Activated T-helper 9 cell treated with anti-CD3 and anti-CD28 coated beads, Interleukin-2, amount 50 U/mL, for 16 hours (primary cell): ENCODE measurements around the gene MANF.

ENCODE experiments used
- DNase-seq: peaks from one replicate; pipeline ENCODE4 v3.0.0-alpha.2; 2020; ENCODE audit warnings: low read depth

Gene MANF

DNA sequence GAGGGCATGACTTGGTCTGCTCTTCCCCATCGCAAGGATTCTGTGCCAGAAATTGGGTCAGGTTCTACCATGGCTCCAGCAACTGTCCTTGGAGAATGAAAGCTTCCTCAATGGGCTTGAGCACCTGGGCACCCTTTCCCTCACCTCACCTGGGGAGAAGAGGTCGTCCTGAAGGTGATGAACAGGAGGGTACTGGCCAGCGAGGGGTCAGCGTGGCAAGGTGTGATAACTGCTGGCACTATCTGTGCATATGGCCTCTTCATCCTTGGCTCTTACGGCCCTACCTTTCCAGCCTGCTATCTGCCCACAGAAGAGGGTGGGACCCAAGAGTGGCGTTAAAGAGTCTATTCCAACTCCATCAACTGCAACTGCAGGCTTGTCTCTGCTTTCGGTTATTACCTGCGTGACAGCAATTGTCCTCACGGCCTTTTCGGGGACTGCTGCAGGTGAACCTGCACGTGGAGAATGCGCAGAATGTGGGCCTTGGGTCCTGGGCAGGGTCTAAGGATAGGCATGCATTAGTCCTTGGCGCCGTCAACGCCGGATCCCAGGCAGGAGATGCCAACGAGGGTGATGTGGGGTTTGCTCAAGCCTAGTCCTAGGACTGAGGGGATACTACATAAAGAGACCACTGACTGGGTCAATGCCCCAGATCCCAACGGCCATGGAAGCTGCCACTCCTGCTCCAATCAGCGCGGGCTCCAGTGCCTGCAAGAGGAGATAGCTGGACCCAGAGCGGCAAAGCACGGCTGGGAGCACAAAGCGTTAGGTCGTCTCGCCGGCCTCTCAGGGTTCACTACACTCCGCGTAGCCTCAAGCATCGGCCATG lies 5.4 kb downstream of the MANF start:
- no peak for DNase-seq

DNA sequence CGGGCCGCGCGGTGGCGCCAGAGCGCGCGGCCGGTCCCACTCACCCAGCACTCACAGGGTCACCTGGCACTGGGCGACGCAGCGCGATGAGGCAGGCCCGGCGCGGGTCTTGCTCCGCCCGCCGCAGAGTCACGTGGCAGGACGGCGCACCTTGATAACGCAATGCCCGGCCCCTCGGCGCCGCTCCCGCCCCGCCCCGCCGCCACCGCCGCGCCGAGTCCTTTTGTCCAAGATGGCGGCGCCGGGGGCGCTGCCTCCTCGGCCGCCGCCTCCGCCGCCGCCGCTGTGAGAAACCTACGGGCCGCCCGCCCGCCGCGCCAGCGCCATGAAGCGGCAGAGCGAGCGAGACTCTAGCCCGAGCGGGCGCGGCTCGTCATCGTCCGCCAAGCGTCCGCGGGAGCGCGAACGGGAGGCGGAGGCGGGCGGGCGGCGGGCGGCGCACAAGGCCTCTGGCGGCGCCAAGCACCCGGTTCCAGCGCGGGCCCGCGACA lies 6.0 kb downstream of the MANF start, which contains the start of gene RBM15B:
RBM15B (plus strand) TSS at position 211 of the 491 bp plus-strand sequence; CDS start at position 326, 115 bp downstream.
- DNase-seq: peak; percentile 98

DNA sequence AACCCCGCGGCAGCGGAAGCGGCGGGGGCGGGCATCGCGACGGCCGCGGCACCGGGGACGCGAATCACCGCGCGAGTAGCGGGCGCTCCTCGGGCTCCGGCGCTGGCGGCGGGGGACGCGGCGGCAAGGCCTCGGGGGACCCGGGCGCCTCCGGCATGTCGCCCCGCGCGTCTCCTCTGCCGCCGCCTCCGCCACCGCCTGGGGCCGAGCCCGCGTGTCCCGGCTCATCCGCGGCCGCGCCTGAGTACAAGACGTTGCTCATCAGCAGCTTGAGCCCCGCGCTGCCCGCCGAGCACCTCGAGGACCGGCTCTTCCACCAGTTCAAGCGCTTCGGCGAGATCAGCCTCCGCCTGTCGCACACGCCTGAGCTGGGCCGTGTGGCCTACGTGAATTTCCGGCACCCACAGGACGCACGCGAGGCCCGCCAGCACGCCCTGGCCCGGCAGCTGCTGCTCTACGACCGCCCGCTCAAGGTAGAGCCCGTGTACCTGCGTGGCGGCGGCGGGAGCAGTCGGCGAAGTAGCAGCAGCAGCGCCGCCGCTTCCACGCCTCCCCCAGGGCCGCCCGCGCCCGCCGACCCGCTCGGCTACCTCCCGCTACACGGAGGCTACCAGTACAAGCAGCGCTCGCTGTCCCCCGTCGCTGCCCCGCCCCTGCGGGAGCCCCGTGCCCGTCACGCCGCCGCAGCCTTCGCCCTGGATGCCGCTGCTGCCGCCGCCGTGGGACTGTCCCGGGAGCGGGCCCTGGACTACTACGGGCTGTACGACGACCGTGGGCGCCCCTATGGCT lies 6.7 kb downstream of the MANF start:
- DNase-seq: peak; percentile 38

DNA sequence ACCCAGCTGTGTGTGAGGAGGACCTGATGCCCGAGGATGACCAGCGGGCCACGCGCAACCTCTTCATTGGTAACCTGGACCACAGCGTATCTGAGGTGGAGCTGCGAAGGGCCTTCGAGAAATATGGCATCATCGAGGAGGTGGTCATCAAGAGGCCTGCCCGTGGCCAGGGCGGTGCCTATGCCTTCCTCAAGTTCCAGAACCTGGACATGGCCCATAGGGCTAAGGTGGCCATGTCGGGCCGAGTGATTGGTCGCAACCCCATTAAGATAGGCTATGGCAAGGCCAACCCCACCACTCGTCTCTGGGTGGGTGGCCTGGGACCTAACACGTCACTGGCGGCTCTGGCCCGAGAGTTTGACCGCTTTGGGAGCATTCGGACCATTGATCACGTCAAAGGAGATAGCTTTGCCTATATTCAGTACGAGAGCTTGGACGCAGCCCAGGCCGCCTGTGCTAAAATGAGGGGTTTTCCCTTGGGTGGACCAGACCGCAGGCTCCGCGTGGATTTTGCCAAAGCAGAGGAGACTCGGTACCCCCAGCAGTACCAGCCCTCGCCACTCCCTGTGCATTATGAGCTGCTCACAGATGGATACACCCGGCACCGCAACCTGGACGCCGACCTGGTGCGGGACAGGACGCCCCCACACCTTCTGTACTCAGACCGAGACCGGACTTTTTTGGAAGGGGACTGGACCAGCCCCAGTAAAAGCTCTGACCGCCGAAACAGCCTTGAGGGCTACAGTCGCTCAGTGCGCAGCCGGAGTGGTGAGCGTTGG lies 7.5 kb downstream of the MANF start:
- DNase-seq: no peak

DNA sequence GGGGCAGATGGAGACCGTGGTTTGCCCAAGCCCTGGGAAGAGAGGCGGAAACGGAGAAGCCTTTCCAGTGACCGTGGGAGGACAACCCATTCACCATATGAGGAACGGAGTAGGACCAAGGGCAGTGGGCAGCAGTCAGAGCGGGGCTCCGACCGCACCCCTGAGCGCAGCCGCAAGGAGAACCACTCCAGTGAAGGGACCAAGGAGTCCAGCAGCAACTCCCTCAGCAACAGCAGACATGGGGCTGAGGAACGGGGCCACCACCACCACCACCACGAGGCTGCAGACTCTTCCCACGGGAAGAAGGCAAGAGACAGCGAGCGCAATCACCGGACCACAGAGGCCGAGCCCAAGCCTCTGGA lies 8.0 kb downstream of the MANF start:
- DNase-seq: no peak

DNA sequence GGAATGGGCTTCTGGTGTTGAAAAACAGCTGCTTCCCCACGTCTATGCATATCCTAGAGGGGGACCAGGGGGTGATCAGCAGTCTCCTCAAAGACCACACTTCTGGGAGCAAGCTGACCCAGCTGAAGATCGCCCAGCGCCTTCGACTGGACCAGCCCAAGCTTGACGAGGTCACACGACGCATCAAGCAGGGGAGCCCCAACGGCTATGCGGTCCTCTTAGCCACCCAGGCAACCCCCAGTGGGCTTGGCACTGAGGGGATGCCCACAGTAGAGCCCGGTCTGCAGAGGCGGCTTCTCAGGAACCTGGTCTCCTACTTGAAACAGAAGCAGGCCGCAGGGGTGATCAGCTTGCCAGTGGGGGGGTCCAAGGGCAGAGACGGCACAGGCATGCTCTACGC lies 8.5 kb downstream of the MANF start:
- no peak for DNase-seq

DNA sequence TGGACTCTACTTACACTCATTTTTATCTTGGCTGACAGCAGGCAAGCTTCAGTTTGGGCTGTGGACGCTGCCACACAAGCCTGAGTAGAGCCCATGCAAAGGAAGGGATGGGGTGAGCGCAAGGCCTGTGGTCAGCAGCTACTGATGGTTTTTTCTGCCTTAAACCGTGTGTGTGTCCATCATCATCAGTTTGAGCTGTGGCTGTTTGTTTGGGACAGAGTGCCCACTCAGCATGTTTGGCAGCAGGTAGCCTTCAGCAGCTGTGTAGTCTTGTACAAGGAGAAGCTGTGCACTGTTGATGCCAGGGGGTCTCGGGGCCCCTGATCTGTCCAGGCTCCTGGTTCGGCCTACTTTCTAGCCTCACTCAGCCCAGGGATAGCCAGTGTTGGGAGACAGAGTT lies 9.4 kb downstream of the MANF start:
- DNase-seq: no peak

DNA sequence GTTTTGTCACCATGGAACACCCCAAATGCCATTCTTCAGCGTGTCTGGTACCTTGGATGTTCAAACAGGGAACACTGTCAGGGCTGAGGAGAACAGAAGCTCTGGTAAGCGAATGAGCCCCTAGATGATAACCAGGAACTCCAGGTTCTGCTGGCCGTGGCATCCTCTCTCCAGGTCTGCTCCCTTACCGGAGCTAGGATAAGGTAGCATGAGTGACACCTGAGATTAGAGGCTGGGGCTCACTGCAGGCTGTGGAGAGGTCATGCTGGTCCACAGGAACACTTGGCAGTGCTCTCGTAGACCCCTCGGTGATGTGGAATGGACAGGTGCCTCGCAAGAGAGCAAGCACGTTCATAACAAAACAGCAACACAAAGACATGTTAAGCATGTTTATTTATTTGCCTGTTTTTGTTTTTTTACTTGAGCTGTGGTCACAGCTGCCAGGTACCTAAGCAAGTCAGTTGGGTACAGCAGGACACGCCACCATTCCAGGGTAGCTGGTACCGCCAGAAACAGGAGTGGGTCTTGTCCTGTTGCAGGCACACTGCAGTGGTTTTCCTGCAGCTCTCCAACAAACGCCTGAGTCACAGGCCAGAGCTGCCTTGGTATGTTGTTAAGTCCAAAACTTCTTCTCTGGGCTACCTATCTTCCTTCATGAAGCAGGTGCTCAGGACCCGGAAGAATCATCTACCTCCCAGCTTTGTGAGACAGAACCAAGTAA lies 10.6 kb downstream of the MANF start:
- no peak for DNase-seq

DNA sequence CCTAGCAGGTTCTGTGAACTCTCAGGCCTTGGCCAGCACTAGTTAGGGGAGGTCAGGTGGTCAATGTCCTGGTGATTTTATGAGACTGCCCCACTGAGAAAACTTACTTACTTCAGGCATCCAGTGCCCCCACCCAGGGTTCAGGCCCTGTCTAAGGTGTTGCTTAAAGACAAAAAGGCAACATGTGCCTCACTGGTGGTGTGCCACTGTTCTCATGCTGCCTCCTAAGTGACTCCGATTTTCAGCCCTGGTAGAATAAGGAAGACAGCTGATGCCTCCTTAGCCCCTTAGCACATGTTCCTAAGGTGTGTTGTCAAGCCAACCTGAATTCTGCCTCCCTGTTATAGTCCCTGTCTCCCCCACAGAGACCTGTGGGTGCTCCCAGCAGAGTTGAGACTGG lies 11.3 kb downstream of the MANF start:
- DNase-seq: no peak

DNA sequence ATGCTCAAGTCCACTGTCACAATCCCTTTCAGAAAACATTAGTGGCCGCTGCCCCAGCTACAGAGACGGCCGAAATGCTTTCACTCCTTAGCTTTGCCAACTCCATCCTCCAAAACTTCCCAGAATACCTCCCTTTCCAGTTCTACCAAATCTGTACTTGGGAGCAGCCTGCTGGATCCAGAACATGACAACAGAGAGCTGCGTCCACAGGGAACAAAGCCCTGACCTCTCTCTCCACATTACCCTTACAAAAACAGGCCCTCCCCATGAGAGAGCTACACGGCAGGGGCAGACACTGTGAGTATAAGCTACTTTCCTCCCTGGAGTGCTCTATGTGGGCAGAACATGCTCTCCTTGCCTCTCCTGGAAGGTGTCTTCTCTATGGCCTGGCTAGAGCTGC lies 12.3 kb downstream of the MANF start:
- DNase-seq: no peak

DNA sequence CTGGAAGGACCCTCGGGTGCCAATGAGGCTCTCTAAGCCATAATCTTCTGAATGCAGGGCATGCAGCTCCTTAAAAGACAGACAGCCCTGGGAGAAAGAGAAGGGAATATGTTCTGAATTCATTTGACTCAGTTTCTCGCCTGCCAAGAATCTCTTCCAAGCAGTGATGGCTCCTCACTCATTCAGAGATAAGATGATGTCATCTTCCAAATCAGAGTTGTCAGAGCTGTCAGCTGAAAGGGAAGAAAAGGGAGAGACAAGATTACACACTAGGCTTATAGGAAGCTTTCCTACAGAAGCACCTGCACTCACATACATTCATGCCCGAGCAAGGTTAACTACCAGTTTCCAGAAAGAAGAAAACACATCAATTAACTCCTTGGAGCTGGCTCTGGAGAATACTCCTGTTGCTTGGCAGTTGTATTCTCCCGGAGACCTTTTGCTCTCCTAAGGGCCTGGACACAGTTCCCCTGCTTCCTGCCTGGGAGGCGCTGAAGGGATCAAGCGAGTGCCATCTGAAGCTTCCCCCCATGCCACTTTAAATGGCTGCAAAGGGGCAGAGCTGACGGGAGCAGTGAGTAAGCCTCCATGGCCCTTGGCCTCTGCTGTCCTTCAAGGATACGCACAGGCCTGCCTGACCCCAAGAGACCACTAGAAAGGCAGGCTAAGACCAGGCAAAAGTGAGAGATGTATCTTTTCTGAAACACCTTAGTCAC lies 13.7 kb downstream of the MANF start:
- no peak for DNase-seq

DNA sequence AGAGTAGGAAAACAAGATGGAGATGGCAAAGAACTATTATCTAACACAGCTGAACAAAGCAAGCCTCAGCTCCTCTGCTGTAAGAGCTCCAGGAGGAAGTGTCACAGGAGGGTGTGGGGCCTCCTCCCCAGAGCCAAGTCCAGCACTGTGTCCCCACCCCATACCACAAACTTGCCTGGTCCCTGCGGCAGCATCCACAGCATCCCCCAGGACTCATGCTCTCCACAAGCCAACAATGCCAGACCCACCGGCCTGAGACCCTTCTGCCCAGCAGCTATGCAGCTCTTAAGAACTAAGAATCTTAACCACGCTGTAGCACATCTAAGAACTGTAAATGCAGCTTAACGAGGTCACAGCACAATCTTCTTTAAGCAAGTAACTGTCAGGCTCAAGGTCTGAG lies 15.1 kb downstream of the MANF start:
- no peak for DNase-seq

DNA sequence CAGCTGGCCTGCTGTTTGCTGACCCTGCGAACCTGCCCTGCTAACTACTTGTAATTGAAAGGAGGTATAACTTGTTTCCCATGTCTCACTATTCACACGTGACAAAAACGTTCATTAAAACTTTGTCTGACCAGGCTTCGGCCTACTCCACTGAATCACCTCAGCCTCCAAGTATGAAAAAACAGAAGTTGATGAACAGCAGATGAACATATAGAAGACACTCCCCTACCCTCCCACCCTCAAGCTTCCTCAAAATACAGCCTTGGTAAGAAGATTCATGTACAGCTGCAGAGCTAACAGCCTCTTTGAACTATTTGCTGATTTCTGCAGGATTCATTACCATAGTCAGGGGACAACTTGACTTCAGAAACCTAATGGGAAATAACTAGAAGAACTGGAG lies 16.6 kb downstream of the MANF start:
- DNase-seq: no peak

DNA sequence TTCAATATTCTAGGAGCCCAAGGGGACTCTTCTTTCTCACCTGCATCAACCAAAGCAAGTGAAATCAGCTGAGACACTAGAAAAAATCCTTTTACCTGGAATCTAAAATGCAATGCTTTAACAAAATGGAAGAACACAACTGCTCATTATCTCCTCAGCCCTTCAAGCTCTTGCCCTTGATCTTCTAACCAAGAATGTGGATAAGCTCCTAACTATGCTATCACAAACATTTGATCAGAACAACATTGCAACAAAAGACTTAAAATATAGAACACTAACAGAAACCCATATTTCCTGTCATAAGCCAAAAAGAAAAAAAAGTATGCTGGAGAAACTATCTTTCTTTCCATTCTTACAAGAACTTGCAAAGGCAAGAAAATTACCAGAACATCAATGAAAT lies 18.6 kb downstream of the MANF start:
- DNase-seq: no peak

DNA sequence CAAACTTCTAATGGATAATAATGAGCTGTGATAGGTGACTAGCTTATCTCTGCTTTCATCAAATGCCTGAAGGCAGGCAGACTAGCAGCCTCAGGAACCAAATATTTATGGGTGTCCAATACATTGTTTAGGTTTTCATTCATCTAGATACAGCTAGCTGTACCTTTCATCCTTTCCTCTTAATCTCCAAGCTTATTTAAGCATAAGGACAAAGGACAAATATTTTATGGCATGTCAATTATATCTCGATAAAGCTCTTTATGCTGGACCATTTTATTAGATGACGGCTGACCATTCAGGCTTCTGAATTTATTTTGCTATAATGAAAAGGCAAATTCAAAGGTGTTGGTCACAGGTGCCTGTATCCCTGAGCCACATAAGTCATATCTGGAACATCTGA lies 22.9 kb downstream of the MANF start:
- no peak for DNase-seq

DNA sequence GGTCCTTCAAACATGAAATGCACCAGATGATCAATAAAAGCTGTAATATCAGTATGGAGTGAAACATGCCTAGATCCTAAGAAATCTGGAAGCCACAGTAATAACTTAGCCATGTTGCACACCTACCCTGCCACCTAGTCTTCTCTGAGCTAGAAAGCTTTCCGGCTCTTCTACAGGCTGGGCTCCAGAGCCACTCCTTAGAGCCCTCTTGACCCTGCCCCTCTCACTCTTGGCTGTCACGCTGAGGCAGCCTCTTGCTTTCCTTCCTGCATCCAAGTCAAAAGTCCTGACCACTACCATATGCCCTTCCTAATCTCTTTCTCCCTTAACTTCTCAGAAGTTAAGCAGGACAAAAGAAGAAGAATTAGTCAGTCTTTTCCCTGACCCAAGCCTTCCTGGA lies 23.7 kb downstream of the MANF start:
- DNase-seq: no peak

DNA sequence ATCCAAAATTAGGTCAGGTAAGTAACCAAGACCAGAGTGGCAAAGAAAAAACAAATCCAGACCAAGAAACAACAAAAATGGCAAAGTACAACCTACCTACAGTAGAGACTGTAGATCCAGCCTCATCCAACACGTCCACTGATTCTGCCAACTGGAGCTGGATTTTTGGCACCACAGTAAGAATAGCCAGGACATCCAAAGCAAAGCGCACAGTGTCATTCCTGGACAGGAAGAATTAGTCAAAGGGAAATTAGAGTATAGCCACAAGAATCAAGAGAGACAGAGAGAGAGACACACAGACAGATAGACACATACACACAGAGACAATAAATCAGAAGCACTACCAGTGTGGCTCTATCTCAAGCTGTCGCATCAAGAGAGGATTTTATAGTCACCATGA lies 37.1 kb downstream of the MANF start:
- no peak for DNase-seq

DNA sequence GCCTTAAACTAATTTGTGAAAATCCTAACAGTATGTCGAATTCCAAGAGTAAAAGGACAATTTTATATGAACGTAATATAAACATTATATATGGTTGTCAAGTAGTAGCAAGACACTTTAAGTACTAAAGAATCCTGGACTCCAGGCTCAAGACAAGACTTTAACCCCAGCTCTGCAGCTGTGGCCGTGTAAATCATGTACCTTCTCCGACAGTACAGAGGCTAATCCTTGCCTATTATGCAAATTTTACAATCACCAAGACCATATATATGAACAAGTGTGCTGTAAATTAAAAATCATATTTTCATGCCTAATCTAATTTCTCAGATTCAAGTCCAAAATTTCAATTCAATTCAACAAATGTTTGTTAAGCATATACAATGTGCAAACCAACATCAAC lies 41.8 kb downstream of the MANF start:
- DNase-seq: no peak

DNA sequence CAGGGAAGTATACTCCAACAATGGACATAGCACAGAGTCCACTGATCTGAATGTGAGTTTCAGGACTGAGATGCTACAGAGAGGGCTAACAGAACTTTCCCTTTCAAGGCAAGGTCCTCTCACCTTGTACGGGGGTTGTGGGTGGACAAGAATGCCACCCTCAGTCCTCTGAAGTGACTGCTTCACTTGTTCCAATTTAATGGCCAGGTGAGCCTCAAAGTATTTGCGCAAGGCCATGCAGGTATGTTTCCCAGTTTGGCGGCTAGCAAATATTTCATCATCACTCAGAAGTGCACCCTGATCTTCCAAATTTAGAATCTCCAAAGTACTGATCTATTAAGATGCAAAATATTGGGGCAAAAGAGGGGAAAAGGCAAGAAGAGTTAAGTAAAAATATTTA lies 44.0 kb downstream of the MANF start:
- DNase-seq: no peak

DNA sequence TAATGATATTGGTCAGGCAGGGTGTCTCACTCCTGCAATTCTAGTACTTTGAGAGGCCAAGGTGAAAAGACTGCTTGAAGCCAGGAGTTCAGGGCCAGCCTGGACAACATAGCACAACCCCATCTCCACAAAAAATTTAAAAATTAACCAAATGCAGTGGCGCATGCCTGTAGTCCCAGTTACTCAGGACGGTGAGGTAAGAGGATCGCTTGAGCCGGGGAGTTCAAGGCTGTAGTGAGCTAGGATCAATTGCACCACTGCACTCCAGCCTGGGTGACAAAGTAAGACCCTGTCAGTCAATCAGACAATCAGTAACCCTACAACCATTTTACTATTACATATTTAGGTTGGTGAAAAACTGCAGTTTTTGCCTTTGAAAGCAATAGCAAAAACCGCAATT lies 49.0 kb downstream of the MANF start:
- DNase-seq: no peak

DNA sequence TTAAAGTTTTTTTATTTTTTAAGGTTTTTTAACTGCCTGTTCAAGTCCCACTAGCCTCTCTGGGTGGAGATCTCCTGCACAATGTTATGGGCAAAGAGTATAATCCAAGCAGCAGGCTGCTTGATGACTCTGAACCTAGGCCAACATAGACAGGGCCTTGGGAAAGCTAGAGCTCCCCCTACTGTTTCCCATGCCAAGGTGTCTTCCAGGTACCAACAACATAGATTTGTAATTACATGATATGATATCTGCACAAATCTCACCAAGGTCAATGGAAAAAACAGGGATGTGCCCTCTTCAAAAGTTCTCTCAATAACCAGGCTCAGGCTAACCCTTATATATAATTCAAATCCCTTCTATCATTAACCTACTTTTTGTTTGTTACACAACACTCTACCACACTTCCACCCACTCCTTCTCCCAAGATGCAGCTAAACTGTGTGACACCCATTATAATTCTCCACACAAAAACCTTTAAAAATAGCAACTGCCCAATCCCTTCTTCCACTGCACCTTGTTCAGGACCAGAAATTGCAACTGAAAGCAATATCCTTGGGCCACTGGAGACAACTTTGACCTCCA lies 49.7 kb downstream of the MANF start:
- DNase-seq: no peak
